HepG2 (cell line): ENCODE data around the gene TBC1D16. TPM values are rescaled to one million over a fixed set of nuclear protein-coding genes. Genes with fewer than 3 reads are reported as not detected.

Source experiments
- AGO1 ChIP-seq: fragments of 200-400 bp; formaldehyde crosslinking; IDR thresholded peaks from 2 replicates; pipeline ENCODE4 v1.6.1; 2017; ENCODE audit warnings: mild to moderate bottlenecking, low read depth, low read length, moderate library complexity; ENCODE audit not compliant: poor library complexity, severe bottlenecking
- ARHGAP35 ChIP-seq: sonication (generic); formaldehyde crosslinking; IDR thresholded peaks from 2 replicates; pipeline ENCODE4 v1.9.0; 2022; ENCODE audit warnings: mild to moderate bottlenecking, inconsistent platforms, moderate library complexity, missing genetic modification reagents, borderline replicate concordance
- BHLHE40 ChIP-seq: IDR thresholded peaks from 2 replicates; pipeline ENCODE4 v1.6.1; 2011; ENCODE audit warnings: low read length, improper control_type of control experiment
- HMGA1 ChIP-seq: sonication (generic); formaldehyde crosslinking; conservative IDR thresholded peaks from 2 replicates; pipeline ENCODE4 v1.4.0; 2020; ENCODE audit warnings: missing genetic modification reagents
- NCOA2 ChIP-seq: sonication (generic); formaldehyde crosslinking; IDR thresholded peaks from 2 replicates; pipeline ENCODE4 v1.8.0; 2022; ENCODE audit warnings: inconsistent platforms
- NFKBIZ ChIP-seq: IDR thresholded peaks from 2 replicates; pipeline ENCODE4 v1.6.1; 2018; ENCODE audit warnings: missing genetic modification reagents, missing compliant biosample characterization
- PAX8 ChIP-seq: sonication (generic); formaldehyde crosslinking; IDR thresholded peaks from 2 replicates; pipeline ENCODE4 v1.8.0; 2022; ENCODE audit warnings: mild to moderate bottlenecking, missing genetic modification reagents, borderline replicate concordance
- SNAPC5 ChIP-seq: sonication (generic); formaldehyde crosslinking; IDR thresholded peaks from 2 replicates; pipeline ENCODE4 v1.8.1; 2023; ENCODE audit warnings: mild to moderate bottlenecking, missing genetic modification reagents, borderline replicate concordance
- ZNF281 ChIP-seq: sonication (generic); formaldehyde crosslinking; IDR thresholded peaks from 2 replicates; pipeline ENCODE4 v1.4.0; 2020; ENCODE audit warnings: missing genetic modification reagents, borderline replicate concordance
- ZNF619 ChIP-seq: sonication (generic); formaldehyde crosslinking; IDR thresholded peaks from 2 replicates; pipeline ENCODE4 v1.4.0; 2020; ENCODE audit warnings: mild to moderate bottlenecking, missing genetic modification reagents
- ZNF800 ChIP-seq: sonication (generic); formaldehyde crosslinking; IDR thresholded peaks from 2 replicates; pipeline ENCODE4 v1.4.0; 2020; ENCODE audit warnings: missing genetic modification reagents
- polyA plus RNA-seq, 8 experiments: library from polyadenylated mRNA; depleted of rRNA in 3 of 8; stranded (reverse) in 7 of 8; unstranded in 1 of 8; fragments of >200 nt; fragmentation: Illumina TruSeq in 4 of 8; extraction: Trizol in 4 of 8; gene quantifications; 2 replicates each; pipeline versions ENCODE4 v1.2.1 to v1.2.3, GENCODE V29; 2011 to 2016; ENCODE audit warnings: low read depth in 4 of 8, missing spikeins in 1 of 8, mixed read lengths in 1 of 8; ENCODE audit not compliant: insufficient read depth in 1 of 8
- total RNA-seq, 5 experiments: library from RNA; depleted of rRNA; stranded (reverse); fragments of >200 nt; fragmentation: Illumina TruSeq; extraction: Trizol; gene quantifications; 2 replicates each; pipeline ENCODE4 v1.2.3, GENCODE V29; 2016; ENCODE audit warnings: low read depth in 1 of 5
- TF ChIP-seq, protein P1 (sequence below): sonication (generic); formaldehyde crosslinking; IDR thresholded peaks from 2 replicates; pipeline ENCODE4 v1.4.0; 2020; ENCODE audit warnings: missing genetic modification reagents
- TF ChIP-seq, protein P2 (sequence below): sonication (generic); formaldehyde crosslinking; IDR thresholded peaks from 2 replicates; pipeline ENCODE4 v1.4.0; 2020; ENCODE audit warnings: missing genetic modification reagents, borderline replicate concordance

The TBC1D16 gene
- total and polyA plus RNA-seq, 2 of the 13 experiments (the other 11 are each of a cell fraction or from before 2014, with no cell fraction given), result 14.9 to 24.9 TPM

GRCh38 chr17:80008383-80008840 is 27.3 kb downstream of the TBC1D16 start (continued):
- peak; percentile 16; the same call in 1 of the 2 replicates for TF ChIP-seq ZNF281
- TF ChIP-seq, protein P1, sequence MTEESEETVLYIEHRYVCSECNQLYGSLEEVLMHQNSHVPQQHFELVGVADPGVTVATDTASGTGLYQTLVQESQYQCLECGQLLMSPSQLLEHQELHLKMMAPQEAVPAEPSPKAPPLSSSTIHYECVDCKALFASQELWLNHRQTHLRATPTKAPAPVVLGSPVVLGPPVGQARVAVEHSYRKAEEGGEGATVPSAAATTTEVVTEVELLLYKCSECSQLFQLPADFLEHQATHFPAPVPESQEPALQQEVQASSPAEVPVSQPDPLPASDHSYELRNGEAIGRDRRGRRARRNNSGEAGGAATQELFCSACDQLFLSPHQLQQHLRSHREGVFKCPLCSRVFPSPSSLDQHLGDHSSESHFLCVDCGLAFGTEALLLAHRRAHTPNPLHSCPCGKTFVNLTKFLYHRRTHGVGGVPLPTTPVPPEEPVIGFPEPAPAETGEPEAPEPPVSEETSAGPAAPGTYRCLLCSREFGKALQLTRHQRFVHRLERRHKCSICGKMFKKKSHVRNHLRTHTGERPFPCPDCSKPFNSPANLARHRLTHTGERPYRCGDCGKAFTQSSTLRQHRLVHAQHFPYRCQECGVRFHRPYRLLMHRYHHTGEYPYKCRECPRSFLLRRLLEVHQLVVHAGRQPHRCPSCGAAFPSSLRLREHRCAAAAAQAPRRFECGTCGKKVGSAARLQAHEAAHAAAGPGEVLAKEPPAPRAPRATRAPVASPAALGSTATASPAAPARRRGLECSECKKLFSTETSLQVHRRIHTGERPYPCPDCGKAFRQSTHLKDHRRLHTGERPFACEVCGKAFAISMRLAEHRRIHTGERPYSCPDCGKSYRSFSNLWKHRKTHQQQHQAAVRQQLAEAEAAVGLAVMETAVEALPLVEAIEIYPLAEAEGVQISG, result peak; percentile 63
- TF ChIP-seq BHLHE40, result no peak; the same call in 1 of the 2 replicates
- no peak for TF ChIP-seq HMGA1 (CRISPR knock-in tag)
- no peak for TF ChIP-seq ZNF800 (CRISPR knock-in tag)
- TF ChIP-seq, protein P2, sequence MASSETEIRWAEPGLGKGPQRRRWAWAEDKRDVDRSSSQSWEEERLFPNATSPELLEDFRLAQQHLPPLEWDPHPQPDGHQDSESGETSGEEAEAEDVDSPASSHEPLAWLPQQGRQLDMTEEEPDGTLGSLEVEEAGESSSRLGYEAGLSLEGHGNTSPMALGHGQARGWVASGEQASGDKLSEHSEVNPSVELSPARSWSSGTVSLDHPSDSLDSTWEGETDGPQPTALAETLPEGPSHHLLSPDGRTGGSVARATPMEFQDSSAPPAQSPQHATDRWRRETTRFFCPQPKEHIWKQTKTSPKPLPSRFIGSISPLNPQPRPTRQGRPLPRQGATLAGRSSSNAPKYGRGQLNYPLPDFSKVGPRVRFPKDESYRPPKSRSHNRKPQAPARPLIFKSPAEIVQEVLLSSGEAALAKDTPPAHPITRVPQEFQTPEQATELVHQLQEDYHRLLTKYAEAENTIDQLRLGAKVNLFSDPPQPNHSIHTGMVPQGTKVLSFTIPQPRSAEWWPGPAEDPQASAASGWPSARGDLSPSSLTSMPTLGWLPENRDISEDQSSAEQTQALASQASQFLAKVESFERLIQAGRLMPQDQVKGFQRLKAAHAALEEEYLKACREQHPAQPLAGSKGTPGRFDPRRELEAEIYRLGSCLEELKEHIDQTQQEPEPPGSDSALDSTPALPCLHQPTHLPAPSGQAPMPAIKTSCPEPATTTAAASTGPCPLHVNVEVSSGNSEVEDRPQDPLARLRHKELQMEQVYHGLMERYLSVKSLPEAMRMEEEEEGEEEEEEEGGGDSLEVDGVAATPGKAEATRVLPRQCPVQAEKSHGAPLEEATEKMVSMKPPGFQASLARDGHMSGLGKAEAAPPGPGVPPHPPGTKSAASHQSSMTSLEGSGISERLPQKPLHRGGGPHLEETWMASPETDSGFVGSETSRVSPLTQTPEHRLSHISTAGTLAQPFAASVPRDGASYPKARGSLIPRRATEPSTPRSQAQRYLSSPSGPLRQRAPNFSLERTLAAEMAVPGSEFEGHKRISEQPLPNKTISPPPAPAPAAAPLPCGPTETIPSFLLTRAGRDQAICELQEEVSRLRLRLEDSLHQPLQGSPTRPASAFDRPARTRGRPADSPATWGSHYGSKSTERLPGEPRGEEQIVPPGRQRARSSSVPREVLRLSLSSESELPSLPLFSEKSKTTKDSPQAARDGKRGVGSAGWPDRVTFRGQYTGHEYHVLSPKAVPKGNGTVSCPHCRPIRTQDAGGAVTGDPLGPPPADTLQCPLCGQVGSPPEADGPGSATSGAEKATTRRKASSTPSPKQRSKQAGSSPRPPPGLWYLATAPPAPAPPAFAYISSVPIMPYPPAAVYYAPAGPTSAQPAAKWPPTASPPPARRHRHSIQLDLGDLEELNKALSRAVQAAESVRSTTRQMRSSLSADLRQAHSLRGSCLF (CRISPR knock-in tag), result no peak
- TF ChIP-seq NFKBIZ (CRISPR knock-in tag), result 0 out of 2 replicates have a peak, but pooled peaks have one; percentile 53
- TF ChIP-seq SNAPC5 (CRISPR knock-in tag), result no peak
- no peak for TF ChIP-seq ARHGAP35 (CRISPR knock-in tag)
- TF ChIP-seq NCOA2 (CRISPR knock-in tag), result 0 out of 2 replicates have a peak, but pooled peaks have one; percentile 27
- TF ChIP-seq AGO1, result peak; percentile 47
- no peak for TF ChIP-seq PAX8
- TF ChIP-seq ZNF619, result peak; percentile 81; the same call in 1 of the 2 replicates
